ENCODE measurements around the gene RMI1.

Gene RMI1

GRCh38 chr9:83978992-83979811 lies 1.4 kb upstream of the RMI1 start:
- DNase-seq (ENCODE audit: low read depth): peak; percentile 93
- H3K4me3 ChIP-seq (ENCODE audit: low read depth, low read length): peak overlapping the region; percentile 84
- no peak for TF ChIP-seq CTCF (IDR thresholded peaks at IDR 0.05; ENCODE audit: insufficient read depth, low read depth, low read length, missing control alignments)

GRCh38 chr9:83979812-83980394 lies 702 bp upstream of the RMI1 start, which contains the start of gene HNRNPK:
Gene HNRNPK (minus strand): TSS chr9:83980215. CDS start chr9:83978252, 1,963 bp downstream.
- peak; percentile 100 for DNase-seq (ENCODE audit: low read depth)
- peak; percentile 10 for TF ChIP-seq CTCF (IDR thresholded peaks at IDR 0.05; ENCODE audit: insufficient read depth, low read depth, low read length, missing control alignments)
- peak within 1 kb of the TSS; percentile 84 for H3K4me3 ChIP-seq (ENCODE audit: low read depth, low read length)

GRCh38 chr9:83981126-83981871 lies 694 bp downstream of the RMI1 start:
- peak; percentile 60 for DNase-seq (ENCODE audit: low read depth)
- H3K4me3 ChIP-seq (ENCODE audit: low read depth, low read length): peak overlapping the region; percentile 84
- TF ChIP-seq CTCF (IDR thresholded peaks at IDR 0.05; ENCODE audit: insufficient read depth, low read depth, low read length, missing control alignments): no peak

- peak; percentile 21 for DNase-seq (ENCODE audit: low read depth)
- H3K4me3 ChIP-seq (ENCODE audit: low read depth, low read length): peak overlapping the region; percentile 41
- no peak for TF ChIP-seq CTCF (IDR thresholded peaks at IDR 0.05; ENCODE audit: insufficient read depth, low read depth, low read length, missing control alignments)
Measured at GRCh38 chr9:83986195-83986594, 5.6 kb downstream of the RMI1 start.

- DNase-seq (ENCODE audit: low read depth): no peak
- TF ChIP-seq CTCF (IDR thresholded peaks at IDR 0.05; ENCODE audit: insufficient read depth, low read depth, low read length, missing control alignments): no peak
- H3K4me3 ChIP-seq (ENCODE audit: low read depth, low read length): no peak overlapping the region
Measured at GRCh38 chr9:83986765-83987401, 6.3 kb downstream of the RMI1 start.

- no peak overlapping the region for H3K4me3 ChIP-seq (ENCODE audit: low read depth, low read length)
- no peak for TF ChIP-seq CTCF (IDR thresholded peaks at IDR 0.05; ENCODE audit: insufficient read depth, low read depth, low read length, missing control alignments)
- DNase-seq (ENCODE audit: low read depth): no peak
Measured at GRCh38 chr9:83987402-83987791, 6.8 kb downstream of the RMI1 start.

Data from GM12865 (cell line).